ENCODE results near the gene GMCL2.

GMCL2 gene

DNA sequence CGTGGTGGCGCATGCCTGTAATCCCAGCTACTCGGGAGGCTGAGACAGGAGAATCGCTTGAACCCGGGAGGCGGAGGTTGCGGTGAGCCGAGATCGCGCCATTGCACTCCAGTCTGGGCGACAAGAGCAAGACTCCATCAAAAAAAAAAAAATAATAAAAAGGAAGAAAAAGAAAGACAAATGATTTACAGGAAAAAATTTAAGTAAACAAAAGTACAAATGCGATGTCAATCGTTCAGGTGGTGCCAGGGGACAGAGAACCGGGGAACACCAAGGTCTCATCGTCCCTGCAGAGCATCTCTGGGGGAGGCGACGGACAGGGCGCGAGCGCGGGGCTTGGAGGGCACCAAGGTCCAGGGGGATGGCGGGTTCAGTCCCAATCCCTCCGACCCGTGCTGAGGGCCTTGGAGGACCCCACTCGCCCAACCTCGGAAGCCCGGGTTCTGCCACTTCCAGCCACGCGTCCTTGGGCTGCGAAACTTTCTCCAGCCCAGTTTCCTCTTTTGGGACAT, 16.6 kb upstream of the GMCL2 start:
- Mint-ChIP-seq H3K27me3 (ENCODE audit: low read depth) (peaks cover 3% of the 10 kb centered on the region), H3K36me3 (ENCODE audit: low read depth) (peaks cover 37% of the 10 kb centered on the region), H3K4me3 (peak overlapping the region; percentile 100), H3K27ac (peak overlapping the region; percentile 92 to 99 (median 98)), H3K4me1 (peaks cover 38% of the 10 kb centered on the region), H3K9me3 (no peaks in the 10 kb centered on the region)
- TF ChIP-seq, protein P1, sequence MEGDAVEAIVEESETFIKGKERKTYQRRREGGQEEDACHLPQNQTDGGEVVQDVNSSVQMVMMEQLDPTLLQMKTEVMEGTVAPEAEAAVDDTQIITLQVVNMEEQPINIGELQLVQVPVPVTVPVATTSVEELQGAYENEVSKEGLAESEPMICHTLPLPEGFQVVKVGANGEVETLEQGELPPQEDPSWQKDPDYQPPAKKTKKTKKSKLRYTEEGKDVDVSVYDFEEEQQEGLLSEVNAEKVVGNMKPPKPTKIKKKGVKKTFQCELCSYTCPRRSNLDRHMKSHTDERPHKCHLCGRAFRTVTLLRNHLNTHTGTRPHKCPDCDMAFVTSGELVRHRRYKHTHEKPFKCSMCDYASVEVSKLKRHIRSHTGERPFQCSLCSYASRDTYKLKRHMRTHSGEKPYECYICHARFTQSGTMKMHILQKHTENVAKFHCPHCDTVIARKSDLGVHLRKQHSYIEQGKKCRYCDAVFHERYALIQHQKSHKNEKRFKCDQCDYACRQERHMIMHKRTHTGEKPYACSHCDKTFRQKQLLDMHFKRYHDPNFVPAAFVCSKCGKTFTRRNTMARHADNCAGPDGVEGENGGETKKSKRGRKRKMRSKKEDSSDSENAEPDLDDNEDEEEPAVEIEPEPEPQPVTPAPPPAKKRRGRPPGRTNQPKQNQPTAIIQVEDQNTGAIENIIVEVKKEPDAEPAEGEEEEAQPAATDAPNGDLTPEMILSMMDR (IDR thresholded peaks at IDR 0.05; ENCODE audit: unreplicated experiment in 3 of 3): no peak

DNA sequence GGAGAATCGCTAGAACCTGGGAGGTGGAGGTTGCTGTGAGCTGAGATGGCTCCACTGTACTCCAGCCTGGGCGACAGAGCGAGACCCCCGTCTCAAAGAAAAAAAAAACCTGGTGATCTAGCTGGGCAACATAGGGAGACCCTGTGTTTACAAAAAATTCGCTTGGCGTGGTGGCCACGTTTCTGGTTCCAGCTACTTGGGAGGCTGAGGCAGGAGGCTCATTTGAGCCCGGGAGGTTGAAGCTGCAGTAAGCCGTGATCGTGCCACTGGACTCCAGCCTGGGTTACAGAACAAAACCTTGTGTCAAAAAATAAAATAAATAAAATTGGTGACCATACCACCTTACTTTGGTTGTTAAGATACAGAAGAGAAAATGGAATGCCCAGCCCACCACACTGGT, 15.4 kb upstream of the GMCL2 start:
- peaks cover 31% of the 10 kb centered on the region for H3K4me1 Mint-ChIP-seq
- TF ChIP-seq, protein P1 (IDR thresholded peaks at IDR 0.05; ENCODE audit: unreplicated experiment in 3 of 3): no peak
- H3K27me3 Mint-ChIP-seq (ENCODE audit: low read depth): peaks cover 3% of the 10 kb centered on the region
- no peak overlapping the region for H3K27ac Mint-ChIP-seq
- peaks cover 26% of the 10 kb centered on the region for H3K36me3 Mint-ChIP-seq (ENCODE audit: low read depth)
- no peaks in the 10 kb centered on the region for H3K9me3 Mint-ChIP-seq
- H3K4me3 Mint-ChIP-seq: peak overlapping the region; percentile 75 to 81 (median 75)

DNA sequence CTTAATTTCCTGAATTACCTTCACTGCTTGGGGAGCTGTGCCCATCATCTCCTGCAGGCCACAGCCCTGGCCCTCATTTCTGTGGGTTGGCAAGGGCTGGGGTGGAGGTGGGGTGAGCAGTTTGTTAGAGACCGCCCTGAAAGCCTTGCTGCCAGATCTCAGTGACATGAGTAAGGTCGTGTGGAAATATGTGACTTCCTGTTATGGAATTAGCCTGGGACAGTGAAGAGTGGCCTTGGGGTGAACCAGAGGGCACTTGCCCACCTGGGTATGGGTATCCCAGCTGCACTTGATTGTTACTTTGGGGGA, 14.7 kb upstream of the GMCL2 start:
- peak overlapping the region; percentile 33 to 78 (median 73) for H3K4me3 Mint-ChIP-seq
- H3K36me3 Mint-ChIP-seq (ENCODE audit: low read depth): peaks cover 19% of the 10 kb centered on the region
- no peaks in the 10 kb centered on the region for H3K9me3 Mint-ChIP-seq
- TF ChIP-seq, protein P1 (IDR thresholded peaks at IDR 0.05; ENCODE audit: unreplicated experiment in 3 of 3): no peak
- peak overlapping the region in 1 of 3 experiments; percentile 74 for H3K27ac Mint-ChIP-seq
- H3K27me3 Mint-ChIP-seq (ENCODE audit: low read depth): peaks cover 6% of the 10 kb centered on the region
- H3K4me1 Mint-ChIP-seq: peaks cover 25% of the 10 kb centered on the region

DNA sequence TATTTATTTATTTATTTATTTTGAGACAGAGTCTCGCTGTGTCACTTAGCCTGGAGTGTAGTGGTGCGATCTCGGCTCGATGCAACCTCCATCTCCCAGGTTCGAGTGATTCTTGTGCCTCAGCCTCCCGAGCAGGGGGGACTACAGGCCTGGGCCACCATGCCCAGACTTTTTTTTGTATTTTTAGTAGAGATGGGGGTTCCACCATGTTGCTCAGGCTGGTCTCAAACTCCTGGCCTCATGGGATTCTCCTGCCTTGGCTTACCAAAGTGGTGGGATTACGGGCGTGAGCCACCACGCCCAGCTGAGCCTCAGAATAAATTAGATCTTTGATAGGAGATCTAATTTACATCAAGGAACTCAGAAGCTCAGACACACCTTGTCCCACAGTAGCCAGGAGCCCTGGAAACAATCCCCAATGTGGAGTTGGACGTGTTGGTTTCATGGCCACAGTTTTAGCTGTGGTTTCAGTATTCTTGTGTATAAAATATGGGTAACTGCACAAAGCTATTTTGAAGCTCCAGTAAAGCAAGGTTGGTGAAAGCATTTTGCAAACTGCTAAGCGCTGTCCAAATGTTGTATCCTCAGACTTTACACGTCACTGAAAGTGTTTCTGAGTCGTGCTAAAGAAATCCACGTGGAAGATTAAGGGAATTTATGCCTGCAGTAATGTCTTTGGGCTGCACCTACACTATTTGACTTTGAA, 14.2 kb upstream of the GMCL2 start:
- Mint-ChIP-seq H3K27ac (peak overlapping the region in 1 of 3 experiments; percentile 74), H3K9me3 (no peaks in the 10 kb centered on the region), H3K4me3 (peak overlapping the region; percentile 33 to 78 (median 73)), H3K4me1 (peaks cover 20% of the 10 kb centered on the region), H3K36me3 (ENCODE audit: low read depth) (peaks cover 14% of the 10 kb centered on the region), H3K27me3 (ENCODE audit: low read depth) (peaks cover 7% of the 10 kb centered on the region)
- TF ChIP-seq, protein P1 (IDR thresholded peaks at IDR 0.05; ENCODE audit: unreplicated experiment in 3 of 3): no peak

DNA sequence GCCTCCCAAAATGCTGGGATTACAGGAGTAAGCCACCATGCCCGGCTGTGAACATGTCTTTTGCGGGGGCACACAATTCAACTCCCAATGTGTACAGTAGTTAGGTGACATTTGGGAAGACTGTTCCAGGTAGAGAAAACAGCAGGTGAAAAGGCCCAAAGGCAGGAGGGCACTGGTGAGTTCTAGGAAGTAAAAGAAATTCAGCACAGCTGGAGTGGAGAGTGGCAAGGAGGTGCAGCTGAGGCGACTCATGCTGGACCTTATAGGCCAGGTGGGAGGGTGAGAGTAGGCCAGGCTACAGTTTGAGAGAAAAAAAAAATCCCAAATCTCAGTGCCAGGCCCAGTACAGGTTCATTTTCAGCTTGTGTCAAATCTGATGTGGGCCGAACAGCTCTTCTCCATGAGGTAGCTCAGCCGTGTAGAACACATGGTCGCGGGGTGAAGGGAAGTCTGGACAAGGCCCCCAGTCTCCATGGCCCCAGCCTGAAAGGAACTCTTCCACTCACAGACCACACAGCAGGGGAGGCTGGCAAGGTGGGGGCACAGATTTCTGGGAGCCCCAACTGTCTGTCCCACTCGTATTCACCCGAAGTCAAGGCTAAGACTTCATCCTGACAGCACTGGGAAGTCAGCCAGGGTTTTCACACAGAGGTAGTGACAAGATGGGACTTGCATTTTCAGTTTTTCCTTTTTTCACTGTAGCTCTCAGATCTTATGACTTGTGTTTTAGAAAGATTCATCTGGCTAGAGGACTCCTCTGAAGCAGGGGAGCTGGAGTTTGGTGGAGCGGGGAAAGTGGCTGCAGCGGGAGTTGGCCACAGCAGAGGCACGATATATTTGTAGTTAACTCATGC, 12.6 kb upstream of the GMCL2 start:
- Mint-ChIP-seq H3K36me3 (ENCODE audit: low read depth) (peaks cover 3% of the 10 kb centered on the region), H3K27me3 (ENCODE audit: low read depth) (peaks cover 15% of the 10 kb centered on the region), H3K9me3 (no peaks in the 10 kb centered on the region), H3K4me3 (peak overlapping the region in 1 of 3 experiments; percentile 24), H3K27ac (peak overlapping the region; percentile 1 to 27 (median 4)), H3K4me1 (peaks cover 10% of the 10 kb centered on the region)
- TF ChIP-seq, protein P1 (IDR thresholded peaks at IDR 0.05; ENCODE audit: unreplicated experiment in 3 of 3): no peak
